ENCODE results near the gene EGFR. TPM values are rescaled to one million over a fixed set of nuclear protein-coding genes. Genes with fewer than 3 reads are reported as not detected.

The EGFR gene
- total RNA-seq, 4 donors from 2014 or later, result 87.2 to 124 (median 94.5) TPM

- peak; percentile 92 for ATAC-seq (ENCODE audit: low FRiP score)
- peak; percentile 43 for DNase-seq (ENCODE audit: low spot score)
Observed at GRCh38 chr7:55255496-55256445, 237.0 kb downstream of the EGFR start.

GRCh38 chr7:55258631-55259030 is 239.8 kb downstream of the EGFR start:
- ATAC-seq (ENCODE audit: low FRiP score) (no peak), DNase-seq (ENCODE audit: low spot score) (no peak)
- no peak for TF ChIP-seq CTCF (IDR thresholded peaks at IDR 0.05)

More at GRCh38 chr7:55255496-55256445, 237.0 kb downstream of the EGFR start:
- TF ChIP-seq CTCF (IDR thresholded peaks at IDR 0.05), result peak in 2 of 3 donors; percentile 68 to 77

- no peak for DNase-seq (ENCODE audit: low spot score)
- no peak for ATAC-seq (ENCODE audit: low FRiP score)
- TF ChIP-seq CTCF (IDR thresholded peaks at IDR 0.05), result no peak
Observed at GRCh38 chr7:55260171-55260570, 241.4 kb downstream of the EGFR start.

GRCh38 chr7:55260676-55261385 is 242.0 kb downstream of the EGFR start:
- TF ChIP-seq CTCF (IDR thresholded peaks at IDR 0.05), result no peak
- DNase-seq (ENCODE audit: low spot score) (no peak), ATAC-seq (ENCODE audit: low FRiP score) (no peak)

Data from omental fat pad (tissue), 4 donors.